Measurements from ENCODE around the gene LCA5L. TPM values are rescaled to one million over a fixed set of nuclear protein-coding genes. Genes with fewer than 3 reads are reported as not detected.

LCA5L gene
- polyA plus RNA-seq, 12 donors, result 0.84 to 3.6 (median 1.8) TPM; not detected in 2

Other genes with a start within 250 kb of the LCA5L start
- gene BRWD1, start 132.1 kb downstream of the LCA5L start, polyA plus RNA-seq (ENCODE audit: insufficient read length in 12 of 12), result 10 to 100 TPM in 11 of 12 donors, not detected in 1; 27.4 to 41.1 (median 37.0) TPM
- 100 to 1,000 TPM in 11 of 12 donors, not detected in 1; 207 to 511 (median 342) TPM for gene HMGN1, start 96.7 kb downstream of the LCA5L start, polyA plus RNA-seq (ENCODE audit: insufficient read length in 12 of 12)
- 100 to 1,000 TPM in 10 of 12 donors, 10 to 100 TPM in 1, not detected in 1; 86.9 to 292 (median 222) TPM for gene SH3BGR, start 6.2 kb upstream of the LCA5L start, polyA plus RNA-seq (ENCODE audit: insufficient read length in 12 of 12)
- 1 to 10 TPM in 2 of 12 donors, under 1 TPM in 9, not detected in 1; 0.15 to 2.9 (median 0.33) TPM for gene B3GALT5, start 167.2 kb upstream of the LCA5L start, polyA plus RNA-seq (ENCODE audit: insufficient read length in 12 of 12)